Fibroblast of lung (primary cell): ENCODE measurements around the gene EPS8L1.

ENCODE experiments used
- EZH2 ChIP-seq: IDR thresholded peaks from 2 replicates; pipeline ENCODE4 v1.5.1; 2012; ENCODE audit warnings: low read length, control low read depth, mild to moderate bottlenecking; ENCODE audit errors: missing control alignments
- TF ChIP-seq, protein P1 (sequence below), 2 donors: IDR thresholded peaks in 1 of 2; conservative IDR thresholded peaks in 1 of 2; 1 replicate in 1 of 2; 2 replicates in 1 of 2; pipeline ENCODE4 v1.5.1; 2011 to 2012; ENCODE audit warnings: low read length in 2 of 2, control low read depth in 1 of 2, inconsistent platforms in 1 of 2, low read depth in 1 of 2, mild to moderate bottlenecking in 1 of 2

DNA sequence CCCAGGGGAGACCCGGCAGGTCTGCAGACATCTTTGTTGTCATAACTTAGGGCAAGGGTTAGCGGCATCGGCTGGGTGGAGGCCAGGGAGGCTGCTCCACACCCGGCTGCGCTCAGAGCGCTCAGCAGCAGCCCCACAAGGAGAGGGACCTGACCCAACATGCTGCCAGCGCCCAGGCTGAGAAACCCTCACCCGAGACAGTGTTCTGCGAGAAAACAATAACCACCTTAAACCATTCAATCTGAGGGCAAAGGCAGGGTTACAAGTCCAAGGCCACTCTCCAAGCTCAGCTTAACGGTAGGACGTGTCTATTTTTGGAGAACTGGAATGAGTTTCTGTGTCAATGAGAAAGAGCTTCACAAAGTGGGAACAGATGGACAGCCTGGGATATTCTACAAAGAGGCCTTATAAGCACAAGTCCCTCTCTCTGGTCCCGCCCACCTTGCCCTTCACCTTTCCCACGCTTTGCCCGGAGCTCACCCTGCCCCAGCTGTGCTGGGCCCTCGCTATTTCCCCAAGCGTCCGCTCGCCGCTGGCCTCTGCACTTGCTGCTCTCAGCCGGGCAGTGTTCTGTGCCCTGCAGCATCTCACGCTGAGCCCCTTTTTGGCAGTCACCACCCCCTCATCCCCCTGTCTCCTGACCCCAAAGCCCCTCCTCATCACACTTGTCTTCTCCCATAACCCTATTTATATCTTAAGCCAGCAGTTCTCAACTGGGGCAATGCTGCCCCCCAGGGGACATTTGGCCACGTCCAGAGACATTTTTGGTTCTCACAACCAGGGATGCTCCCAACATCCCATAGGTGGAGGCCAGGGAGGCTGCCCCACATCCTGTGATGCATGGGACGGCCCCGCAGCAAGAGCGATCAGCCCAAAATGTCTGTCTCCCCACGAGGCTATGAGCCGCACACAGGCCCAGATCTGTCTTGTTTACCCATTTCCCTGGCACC lies 24.2 kb downstream of the EPS8L1 start:
- TF ChIP-seq EZH2 = no peak
- TF ChIP-seq, protein P1, sequence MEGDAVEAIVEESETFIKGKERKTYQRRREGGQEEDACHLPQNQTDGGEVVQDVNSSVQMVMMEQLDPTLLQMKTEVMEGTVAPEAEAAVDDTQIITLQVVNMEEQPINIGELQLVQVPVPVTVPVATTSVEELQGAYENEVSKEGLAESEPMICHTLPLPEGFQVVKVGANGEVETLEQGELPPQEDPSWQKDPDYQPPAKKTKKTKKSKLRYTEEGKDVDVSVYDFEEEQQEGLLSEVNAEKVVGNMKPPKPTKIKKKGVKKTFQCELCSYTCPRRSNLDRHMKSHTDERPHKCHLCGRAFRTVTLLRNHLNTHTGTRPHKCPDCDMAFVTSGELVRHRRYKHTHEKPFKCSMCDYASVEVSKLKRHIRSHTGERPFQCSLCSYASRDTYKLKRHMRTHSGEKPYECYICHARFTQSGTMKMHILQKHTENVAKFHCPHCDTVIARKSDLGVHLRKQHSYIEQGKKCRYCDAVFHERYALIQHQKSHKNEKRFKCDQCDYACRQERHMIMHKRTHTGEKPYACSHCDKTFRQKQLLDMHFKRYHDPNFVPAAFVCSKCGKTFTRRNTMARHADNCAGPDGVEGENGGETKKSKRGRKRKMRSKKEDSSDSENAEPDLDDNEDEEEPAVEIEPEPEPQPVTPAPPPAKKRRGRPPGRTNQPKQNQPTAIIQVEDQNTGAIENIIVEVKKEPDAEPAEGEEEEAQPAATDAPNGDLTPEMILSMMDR (conservative IDR thresholded peaks at IDR 0.05 in 1 of 2, IDR thresholded peaks at IDR 0.05 in 1 of 2; ENCODE audit: low read depth in 1 of 2, low read length in 2 of 2) = peak; percentile 3 to 5
